Measurements from ENCODE around the gene ATP6V0A4. TPM values are rescaled to one million over a fixed set of nuclear protein-coding genes. Genes with fewer than 3 reads are reported as not detected.

Gene ATP6V0A4
- total RNA-seq, result not detected in 2 replicates

GRCh38 chr7:138797715-138798320, at the start of gene ATP6V0A4, which contains the start of gene TMEM213:
Gene ATP6V0A4 (minus strand): TSS chr7:138798196. CDS start chr7:138771247, 26,949 bp downstream.
Gene TMEM213 (plus strand): TSS chr7:138797994. CDS start chr7:138798105, 111 bp downstream.
- intact Hi-C loops (cut with micrococcal nuclease), result loop anchor here (2.0 kb wide), 1 partner anchor 17 kb away; no protein-coding TSS in a partner anchor
- no peaks in the 10 kb centered on the region for H3K9me3 Mint-ChIP-seq

GRCh38 chr7:138845711-138846110, 47.7 kb upstream of the ATP6V0A4 start:
- Mint-ChIP-seq H3K9me3 (no peaks in the 10 kb centered on the region), H3K27ac (no peak overlapping the region), H3K36me3 (ENCODE audit: low read depth) (peaks cover 1% of the 10 kb centered on the region), H3K4me3 (no peak overlapping the region), H3K4me1 (ENCODE audit: low read depth) (no peaks in the 10 kb centered on the region), H3K27me3 (ENCODE audit: insufficient read depth) (peaks cover 17% of the 10 kb centered on the region)
- intact Hi-C loops (cut with micrococcal nuclease), result no loop called here
- DNase-seq (ENCODE audit: low spot score), result no peak

More at GRCh38 chr7:138797715-138798320, at the start of gene ATP6V0A4, which contains the start of gene TMEM213:
- DNase-seq (ENCODE audit: low spot score), result no peak
- peak within 1 kb of the TSS; percentile 58 for H3K4me3 Mint-ChIP-seq
- H3K36me3 Mint-ChIP-seq (ENCODE audit: low read depth), result peaks cover 7% of the 10 kb centered on the region
- H3K27me3 Mint-ChIP-seq (ENCODE audit: insufficient read depth), result no peaks in the 10 kb centered on the region
- H3K27ac Mint-ChIP-seq, result no peak within 1 kb of the TSS
- H3K4me1 Mint-ChIP-seq (ENCODE audit: low read depth), result peaks cover 27% of the 10 kb centered on the region

GRCh38 chr7:138843632-138844580, 45.9 kb upstream of the ATP6V0A4 start:
- Mint-ChIP-seq H3K27me3 (ENCODE audit: insufficient read depth) (peaks cover 22% of the 10 kb centered on the region), H3K4me1 (ENCODE audit: low read depth) (no peaks in the 10 kb centered on the region), H3K27ac (no peak overlapping the region), H3K9me3 (no peaks in the 10 kb centered on the region), H3K36me3 (ENCODE audit: low read depth) (no peaks in the 10 kb centered on the region), H3K4me3 (no peak overlapping the region)
- intact Hi-C loops (cut with micrococcal nuclease), result no loop called here
- DNase-seq (ENCODE audit: low spot score), result no peak

- Mint-ChIP-seq H3K4me3 (no peak overlapping the region), H3K36me3 (ENCODE audit: low read depth) (no peaks in the 10 kb centered on the region), H3K27me3 (ENCODE audit: insufficient read depth) (peaks cover 11% of the 10 kb centered on the region), H3K27ac (no peak overlapping the region), H3K4me1 (ENCODE audit: low read depth) (no peaks in the 10 kb centered on the region), H3K9me3 (no peaks in the 10 kb centered on the region)
- no peak for DNase-seq (ENCODE audit: low spot score)
- intact Hi-C loops (cut with micrococcal nuclease), result no loop called here
These were observed 44.1 kb upstream of the ATP6V0A4 start for GRCh38 chr7:138842111-138842510.

- no peak for DNase-seq (ENCODE audit: low spot score)
- H3K4me3 Mint-ChIP-seq, result no peak overlapping the region
- peaks cover 13% of the 10 kb centered on the region for H3K27me3 Mint-ChIP-seq (ENCODE audit: insufficient read depth)
- peaks cover 15% of the 10 kb centered on the region for H3K4me1 Mint-ChIP-seq (ENCODE audit: low read depth)
- H3K9me3 Mint-ChIP-seq, result no peaks in the 10 kb centered on the region
- no peak overlapping the region for H3K27ac Mint-ChIP-seq
- intact Hi-C loops (cut with micrococcal nuclease), result no loop called here
- peaks cover 5% of the 10 kb centered on the region for H3K36me3 Mint-ChIP-seq (ENCODE audit: low read depth)
These were observed 40.2 kb upstream of the ATP6V0A4 start for GRCh38 chr7:138838166-138838565.

- DNase-seq (ENCODE audit: low spot score), result no peak
- peaks cover 5% of the 10 kb centered on the region for H3K36me3 Mint-ChIP-seq (ENCODE audit: low read depth)
- intact Hi-C loops (cut with micrococcal nuclease), result no loop called here
- H3K4me1 Mint-ChIP-seq (ENCODE audit: low read depth), result peaks cover 15% of the 10 kb centered on the region
- no peak overlapping the region for H3K4me3 Mint-ChIP-seq
- no peaks in the 10 kb centered on the region for H3K9me3 Mint-ChIP-seq
- no peak overlapping the region for H3K27ac Mint-ChIP-seq
- H3K27me3 Mint-ChIP-seq (ENCODE audit: insufficient read depth), result peaks cover 16% of the 10 kb centered on the region
These were observed 39.6 kb upstream of the ATP6V0A4 start for GRCh38 chr7:138837627-138838026.

- H3K4me3 Mint-ChIP-seq, result no peak overlapping the region
These were observed 37.1 kb upstream of the ATP6V0A4 start for GRCh38 chr7:138835087-138835486.

GRCh38 chr7:138834583-138834982, 36.6 kb upstream of the ATP6V0A4 start:
- no peaks in the 10 kb centered on the region for H3K9me3 Mint-ChIP-seq
- no peak for DNase-seq (ENCODE audit: low spot score)
- H3K27me3 Mint-ChIP-seq (ENCODE audit: insufficient read depth), result peaks cover 18% of the 10 kb centered on the region
- peaks cover 15% of the 10 kb centered on the region for H3K4me1 Mint-ChIP-seq (ENCODE audit: low read depth)
- no peak overlapping the region for H3K27ac Mint-ChIP-seq
- H3K4me3 Mint-ChIP-seq, result no peak overlapping the region
- intact Hi-C loops (cut with micrococcal nuclease), result no loop called here
- peaks cover 5% of the 10 kb centered on the region for H3K36me3 Mint-ChIP-seq (ENCODE audit: low read depth)

More at GRCh38 chr7:138835087-138835486, 37.1 kb upstream of the ATP6V0A4 start:
- Mint-ChIP-seq H3K9me3 (no peaks in the 10 kb centered on the region), H3K27me3 (ENCODE audit: insufficient read depth) (peaks cover 19% of the 10 kb centered on the region), H3K36me3 (ENCODE audit: low read depth) (peaks cover 5% of the 10 kb centered on the region), H3K27ac (no peak overlapping the region), H3K4me1 (ENCODE audit: low read depth) (peaks cover 15% of the 10 kb centered on the region)
- intact Hi-C loops (cut with micrococcal nuclease), result no loop called here
- no peak for DNase-seq (ENCODE audit: low spot score)

- intact Hi-C loops (cut with micrococcal nuclease), result no loop called here
- H3K4me1 Mint-ChIP-seq (ENCODE audit: low read depth), result peaks cover 15% of the 10 kb centered on the region
These were observed 35.6 kb upstream of the ATP6V0A4 start for GRCh38 chr7:138833596-138833995.

GRCh38 chr7:138832966-138833365, 35.0 kb upstream of the ATP6V0A4 start:
- H3K27ac Mint-ChIP-seq, result no peak overlapping the region
- no peaks in the 10 kb centered on the region for H3K9me3 Mint-ChIP-seq
- peaks cover 15% of the 10 kb centered on the region for H3K4me1 Mint-ChIP-seq (ENCODE audit: low read depth)

More at GRCh38 chr7:138833596-138833995, 35.6 kb upstream of the ATP6V0A4 start:
- H3K27me3 Mint-ChIP-seq (ENCODE audit: insufficient read depth), result peaks cover 17% of the 10 kb centered on the region
- H3K27ac Mint-ChIP-seq, result no peak overlapping the region
- no peak for DNase-seq (ENCODE audit: low spot score)
- peaks cover 5% of the 10 kb centered on the region for H3K36me3 Mint-ChIP-seq (ENCODE audit: low read depth)
- H3K9me3 Mint-ChIP-seq, result no peaks in the 10 kb centered on the region
- H3K4me3 Mint-ChIP-seq, result no peak overlapping the region

GRCh38 chr7:138829335-138829734, 31.3 kb upstream of the ATP6V0A4 start:
- no peaks in the 10 kb centered on the region for H3K9me3 Mint-ChIP-seq
- intact Hi-C loops (cut with micrococcal nuclease), result no loop called here
- H3K36me3 Mint-ChIP-seq (ENCODE audit: low read depth), result peaks cover under 1% of the 10 kb centered on the region
- H3K4me3 Mint-ChIP-seq, result no peak overlapping the region
- no peak overlapping the region for H3K27ac Mint-ChIP-seq
- peaks cover 19% of the 10 kb centered on the region for H3K4me1 Mint-ChIP-seq (ENCODE audit: low read depth)
- no peak for DNase-seq (ENCODE audit: low spot score)
- peaks cover 16% of the 10 kb centered on the region for H3K27me3 Mint-ChIP-seq (ENCODE audit: insufficient read depth)

More at GRCh38 chr7:138832966-138833365, 35.0 kb upstream of the ATP6V0A4 start:
- intact Hi-C loops (cut with micrococcal nuclease), result no loop called here
- Mint-ChIP-seq H3K36me3 (ENCODE audit: low read depth) (peaks cover 5% of the 10 kb centered on the region), H3K4me3 (no peak overlapping the region), H3K27me3 (ENCODE audit: insufficient read depth) (peaks cover 18% of the 10 kb centered on the region)
- no peak for DNase-seq (ENCODE audit: low spot score)

GRCh38 chr7:138828302-138828701, 30.3 kb upstream of the ATP6V0A4 start:
- Mint-ChIP-seq H3K27me3 (ENCODE audit: insufficient read depth) (peaks cover 16% of the 10 kb centered on the region), H3K4me3 (no peak overlapping the region), H3K27ac (no peak overlapping the region), H3K4me1 (ENCODE audit: low read depth) (peaks cover 9% of the 10 kb centered on the region), H3K9me3 (no peaks in the 10 kb centered on the region), H3K36me3 (ENCODE audit: low read depth) (no peaks in the 10 kb centered on the region)
- DNase-seq (ENCODE audit: low spot score), result no peak
- intact Hi-C loops (cut with micrococcal nuclease), result no loop called here

Data from activated T-helper 1 cell treated with anti-CD3 and anti-CD28 coated beads, Interleukin-12 subunit alpha, Interleukin-12 subunit beta, Interleukin-2, Interleukin-4 antibody, amounts not matched to agents 30 ng/mL and 10 ng/mL and 1 ng/mL, durations not matched to agents 14 hours and 24 hours and 36 hours (primary cell).